GM18505 (cell line): ENCODE data around the gene C11orf71.

Source experiments
- ATAC-seq: cut with Tn5 transposase; IDR thresholded peaks from one replicate; pipeline ENCODE4 v1.9.1; 2021; ENCODE audit not compliant: unreplicated experiment
- POLR2A ChIP-seq: IDR thresholded peaks from 4 replicates; pipeline ENCODE4 v1.6.1; 2011; ENCODE audit warnings: borderline replicate concordance; ENCODE audit not compliant: insufficient read depth, insufficient read length; ENCODE audit errors: extremely low read depth

Gene C11orf71, protein sequence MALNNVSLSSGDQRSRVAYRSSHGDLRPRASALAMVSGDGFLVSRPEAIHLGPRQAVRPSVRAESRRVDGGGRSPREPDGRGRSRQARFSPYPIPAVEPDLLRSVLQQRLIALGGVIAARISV

DNA sequence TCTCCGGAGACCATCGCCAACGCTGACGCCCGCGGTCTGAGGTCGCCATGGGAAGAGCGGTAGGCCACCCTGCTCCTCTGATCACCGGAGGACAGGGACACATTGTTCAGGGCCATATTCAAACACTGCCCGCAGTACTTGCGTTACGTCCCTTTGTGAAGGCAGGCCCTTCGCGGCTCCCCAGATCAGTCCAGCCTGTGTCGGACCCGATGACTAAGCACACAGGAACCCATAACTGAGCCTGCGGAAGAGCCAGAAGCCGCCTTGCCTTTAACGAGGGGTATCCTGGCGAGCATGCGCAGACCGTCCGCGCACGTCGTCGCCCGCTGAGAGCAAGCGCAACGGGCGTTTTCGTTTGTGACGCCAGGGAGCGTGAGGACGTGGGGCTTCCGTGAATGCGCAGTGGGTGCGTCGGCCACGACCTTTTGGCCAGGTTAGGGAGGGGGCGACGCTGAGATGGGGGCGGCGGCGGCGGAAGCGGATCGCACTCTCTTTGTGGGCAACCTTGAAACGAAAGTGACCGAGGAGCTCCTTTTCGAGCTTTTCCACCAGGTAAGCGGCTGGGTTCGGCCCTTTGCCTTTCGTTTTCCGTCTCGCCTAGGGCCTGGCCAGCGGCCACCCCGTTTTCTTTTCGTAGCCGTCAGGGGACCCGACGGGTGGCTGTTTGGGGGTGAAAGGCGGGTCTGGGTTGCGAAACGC is at the start of gene C11orf71, which contains the start of gene RBM7:
TSS of gene C11orf71 (minus strand) at position 296 of the 699 bp plus-strand sequence. CDS start at position 116, 180 bp downstream.
TSS of gene RBM7 (plus strand) at position 451 of the 699 bp plus-strand sequence. CDS start at position 457, 6 bp downstream.
- peak; percentile 99 for TF ChIP-seq POLR2A
- peak; percentile 96 for ATAC-seq

DNA sequence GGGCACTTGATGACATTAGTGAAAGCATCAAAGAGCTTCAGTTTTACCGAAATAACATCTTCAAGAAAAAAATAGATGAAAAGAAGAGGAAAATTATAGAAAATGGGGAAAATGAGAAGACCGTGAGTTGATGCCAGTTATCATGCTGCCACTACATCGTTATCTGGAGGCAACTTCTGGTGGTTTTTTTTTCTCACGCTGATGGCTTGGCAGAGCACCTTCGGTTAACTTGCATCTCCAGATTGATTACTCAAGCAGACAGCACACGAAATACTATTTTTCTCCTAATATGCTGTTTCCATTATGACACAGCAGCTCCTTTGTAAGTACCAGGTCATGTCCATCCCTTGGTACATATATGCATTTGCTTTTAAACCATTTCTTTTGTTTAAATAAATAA is 49.5 kb upstream of the C11orf71 start:
- no peak for TF ChIP-seq POLR2A

DNA sequence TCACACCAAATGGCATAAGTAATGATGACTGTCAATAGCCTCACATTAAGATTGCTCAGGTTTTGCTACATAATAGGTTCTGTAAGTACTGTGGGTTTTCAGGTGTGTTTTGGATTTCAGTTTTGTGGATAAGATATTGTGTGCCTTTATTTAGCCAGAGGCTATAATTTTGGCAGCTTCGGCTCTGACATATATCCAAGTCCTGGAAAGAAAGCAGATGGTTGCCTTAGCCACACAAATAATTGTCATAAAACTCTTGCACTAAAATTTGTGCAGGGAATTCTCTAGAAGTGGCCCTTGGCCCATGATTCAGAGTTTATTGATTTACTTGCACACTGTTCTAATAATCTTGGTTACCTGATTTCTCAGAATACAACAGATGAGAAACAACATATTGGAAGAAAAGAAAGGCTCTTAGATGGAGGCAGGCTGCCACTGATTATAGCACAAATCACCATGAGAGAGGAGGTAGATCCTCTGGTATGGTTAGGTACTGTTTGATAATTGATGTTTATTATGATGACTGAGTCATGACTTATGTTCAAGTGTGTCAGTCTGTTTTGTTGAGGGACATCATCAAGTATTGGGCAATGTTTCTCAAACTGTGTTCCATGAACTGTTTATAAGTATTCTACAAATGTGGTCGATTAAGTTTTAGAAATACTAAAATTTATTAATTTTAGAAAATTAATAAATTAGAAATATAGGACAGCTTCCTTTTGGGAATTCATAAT is 48.6 kb upstream of the C11orf71 start:
- no peak for ATAC-seq
- TF ChIP-seq POLR2A = no peak

More for the DNA sequence above, 49.5 kb upstream of the C11orf71 start:
- ATAC-seq = no peak

DNA sequence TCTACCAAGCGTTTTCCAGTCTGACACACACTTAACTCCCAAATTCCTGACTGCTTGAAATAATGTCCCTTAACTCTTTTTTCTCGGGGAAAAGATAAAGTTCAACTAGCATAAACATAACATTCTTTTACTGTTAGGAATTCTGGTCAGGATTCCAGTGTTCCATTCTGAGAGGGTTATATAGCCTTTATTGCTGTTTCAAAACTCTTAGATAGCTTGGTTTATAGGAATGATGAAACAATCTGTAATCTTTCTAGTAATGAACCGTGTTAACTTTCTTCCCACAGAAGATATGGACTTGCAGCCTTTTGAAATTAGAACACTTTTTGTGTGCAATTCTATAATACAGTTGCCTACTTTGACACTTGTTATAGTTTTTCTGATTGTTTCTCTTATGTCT is 47.6 kb upstream of the C11orf71 start:
- TF ChIP-seq POLR2A = no peak
- no peak for ATAC-seq

DNA sequence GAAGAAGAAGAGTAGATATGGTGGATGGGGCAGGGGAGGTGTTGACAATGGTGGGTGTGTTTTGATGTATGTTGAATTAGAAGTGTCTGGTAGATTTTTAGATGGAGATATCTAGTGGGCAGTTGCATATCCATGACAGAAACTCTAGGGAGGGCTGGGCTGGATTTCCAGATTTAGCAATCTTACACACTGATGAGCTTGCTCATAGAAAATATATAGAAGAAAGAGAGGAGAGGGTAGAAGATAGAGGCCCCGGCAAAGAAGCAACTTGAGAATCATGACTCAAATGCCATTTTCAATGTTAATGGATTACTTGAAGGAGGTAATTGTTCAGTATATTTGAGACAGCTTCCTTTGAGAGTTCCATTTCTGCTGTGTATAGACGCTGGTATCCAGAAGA is 47.1 kb upstream of the C11orf71 start:
- TF ChIP-seq POLR2A = no peak
- ATAC-seq = no peak

DNA sequence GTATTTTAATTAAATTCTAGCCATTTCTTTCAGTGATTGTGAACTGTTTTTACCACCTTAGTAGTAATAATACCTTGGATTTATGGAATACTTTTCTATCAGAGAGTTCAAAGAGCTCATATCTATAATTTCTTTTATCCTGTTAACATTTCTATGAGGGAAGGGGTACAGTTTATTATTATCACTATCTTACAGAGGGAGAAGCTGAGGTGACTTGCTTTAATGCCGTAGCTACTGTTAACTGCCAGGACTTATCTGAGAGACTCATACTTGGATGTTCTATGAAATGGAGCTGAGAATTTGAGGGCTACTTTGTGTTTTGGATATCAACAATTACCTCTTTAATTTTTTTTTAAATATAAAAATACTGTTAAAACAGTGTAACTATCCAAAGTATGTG is 42.2 kb upstream of the C11orf71 start:
- no peak for TF ChIP-seq POLR2A
- no peak for ATAC-seq

DNA sequence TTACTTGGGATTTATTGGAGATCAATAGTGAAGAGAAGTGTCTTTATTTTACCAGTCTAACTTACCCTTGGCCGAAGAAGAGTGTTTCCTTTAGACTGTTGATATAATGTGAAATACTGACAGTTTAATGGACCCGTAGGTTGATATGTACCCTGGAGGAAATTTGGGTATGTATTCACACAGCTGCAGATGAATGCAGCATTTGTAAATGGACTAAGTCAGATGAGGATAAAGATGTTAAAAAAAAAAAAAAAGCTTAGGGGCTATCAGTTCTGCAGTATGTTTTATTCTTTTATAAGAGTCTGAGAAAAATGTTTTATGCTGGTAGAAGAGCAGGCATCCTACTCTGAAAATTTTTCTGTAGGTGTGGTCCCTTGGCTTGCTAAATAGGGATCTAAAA is 41.6 kb upstream of the C11orf71 start:
- TF ChIP-seq POLR2A = no peak
- no peak for ATAC-seq

DNA sequence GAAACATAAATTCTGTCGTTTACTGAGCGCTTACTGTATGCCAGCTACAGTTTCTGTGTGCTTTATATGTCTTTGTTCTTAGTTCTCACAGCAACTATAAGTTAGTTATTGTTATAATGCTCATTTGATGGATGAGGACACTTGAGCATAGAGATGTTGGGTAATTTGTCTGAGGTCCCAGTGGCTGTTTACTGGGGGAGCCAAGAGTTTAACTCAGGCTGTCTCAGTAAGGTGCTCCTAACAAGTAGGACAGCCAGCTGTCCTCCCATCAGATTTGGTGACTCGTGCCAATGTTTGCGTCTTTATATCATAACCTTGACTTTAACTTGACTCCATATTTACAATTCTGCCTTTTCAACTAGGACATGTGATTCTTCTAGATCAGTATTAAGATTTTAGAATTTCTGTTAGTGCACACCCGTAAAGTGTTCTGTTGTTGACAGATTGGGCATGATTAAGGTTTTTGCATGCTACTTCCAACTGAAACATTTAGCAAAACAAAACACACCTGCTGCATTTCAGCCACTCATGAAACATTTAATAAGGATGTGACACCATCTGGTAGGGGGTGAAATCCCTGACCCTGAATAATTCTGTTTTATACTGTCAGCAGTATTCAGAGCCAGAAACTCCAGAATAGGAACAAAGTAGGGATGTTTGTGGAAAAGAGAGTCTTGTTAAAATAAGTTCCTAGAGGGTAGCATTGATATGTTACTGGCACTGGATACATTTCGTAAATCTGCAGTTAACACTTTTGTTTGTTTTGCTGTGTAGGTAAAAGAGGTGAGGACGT is 40.9 kb upstream of the C11orf71 start:
- TF ChIP-seq POLR2A = no peak
- ATAC-seq = no peak

DNA sequence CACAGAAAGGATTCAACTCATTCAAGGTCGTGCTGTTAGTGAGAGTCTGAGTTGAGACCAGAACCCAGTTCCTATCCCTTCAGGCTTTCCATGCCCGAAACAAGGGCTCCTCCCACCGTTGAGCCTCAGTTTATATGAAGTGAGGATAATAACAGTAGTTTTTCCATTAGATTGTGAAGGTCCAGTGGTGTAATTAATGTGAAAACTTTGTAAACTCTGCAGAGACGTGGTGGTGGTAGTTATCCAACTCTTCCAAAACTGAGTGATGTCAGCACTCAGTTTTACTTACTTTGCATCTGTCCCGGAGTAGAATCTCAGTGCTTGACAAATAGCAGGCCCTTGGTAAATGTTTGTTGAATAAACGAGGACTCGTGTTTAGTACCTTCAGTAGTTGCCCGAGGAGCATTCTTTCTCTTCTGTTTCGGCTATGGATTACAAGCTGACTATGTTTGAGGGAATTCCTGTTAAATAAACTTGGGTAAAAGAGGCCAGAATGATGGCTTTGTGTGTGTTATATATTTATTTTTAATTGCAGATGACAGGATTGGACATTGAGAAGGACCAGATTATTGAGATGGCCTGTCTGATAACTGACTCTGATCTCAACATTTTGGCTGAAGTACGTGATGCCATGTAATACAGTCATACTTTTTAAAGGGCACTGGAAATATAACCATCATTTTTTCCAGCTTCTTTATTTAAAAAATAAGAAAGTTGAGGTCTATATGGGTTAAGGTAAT is 40.0 kb upstream of the C11orf71 start:
- TF ChIP-seq POLR2A = no peak
- no peak for ATAC-seq

DNA sequence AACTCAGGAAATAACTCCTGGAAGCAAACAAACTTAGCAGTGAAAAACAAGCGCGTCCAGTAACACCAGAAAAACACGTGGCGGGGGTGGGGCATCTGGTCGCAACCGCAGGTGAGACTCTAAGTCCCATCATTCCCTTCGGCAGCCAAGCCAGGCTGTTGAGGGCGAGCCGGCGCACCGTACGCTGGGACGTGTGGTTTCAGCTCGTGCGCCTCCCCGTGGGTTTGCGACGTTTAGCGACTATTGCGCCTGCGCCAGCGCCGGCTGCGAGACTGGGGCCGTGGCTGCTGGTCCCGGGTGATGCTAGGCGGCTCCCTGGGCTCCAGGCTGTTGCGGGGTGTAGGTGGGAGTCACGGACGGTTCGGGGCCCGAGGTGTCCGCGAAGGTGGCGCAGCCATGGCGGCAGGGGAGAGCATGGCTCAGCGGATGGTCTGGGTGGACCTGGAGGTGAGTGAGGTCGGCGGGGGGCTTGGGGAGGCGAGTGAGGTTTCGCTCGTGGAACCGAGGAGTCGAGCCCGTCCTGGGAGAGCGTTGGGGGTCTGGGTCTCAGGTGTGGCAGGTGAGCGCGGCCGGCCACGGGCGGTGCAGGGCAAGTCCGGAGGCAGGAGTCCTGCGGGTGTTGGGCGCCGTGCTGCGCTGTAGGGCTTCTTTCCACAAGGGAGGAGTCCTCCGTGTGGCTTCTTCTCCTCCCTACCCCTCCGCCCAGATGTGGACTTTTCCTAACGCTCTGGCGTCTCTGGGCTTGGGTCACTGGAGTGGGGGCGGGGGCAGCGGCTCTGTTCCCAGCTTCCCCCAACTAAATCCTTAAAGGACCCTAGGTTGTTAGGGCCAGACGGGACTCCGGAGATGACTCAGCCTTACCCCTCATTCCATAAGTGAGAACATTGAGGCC is 39.2 kb upstream of the C11orf71 start, which contains the start of gene REXO2:
TSS of gene REXO2 (plus strand) at position 239 of the 892 bp plus-strand sequence. CDS start at position 301, 62 bp downstream.
- peak; percentile 99 for ATAC-seq
- peak; percentile 48 for TF ChIP-seq POLR2A

DNA sequence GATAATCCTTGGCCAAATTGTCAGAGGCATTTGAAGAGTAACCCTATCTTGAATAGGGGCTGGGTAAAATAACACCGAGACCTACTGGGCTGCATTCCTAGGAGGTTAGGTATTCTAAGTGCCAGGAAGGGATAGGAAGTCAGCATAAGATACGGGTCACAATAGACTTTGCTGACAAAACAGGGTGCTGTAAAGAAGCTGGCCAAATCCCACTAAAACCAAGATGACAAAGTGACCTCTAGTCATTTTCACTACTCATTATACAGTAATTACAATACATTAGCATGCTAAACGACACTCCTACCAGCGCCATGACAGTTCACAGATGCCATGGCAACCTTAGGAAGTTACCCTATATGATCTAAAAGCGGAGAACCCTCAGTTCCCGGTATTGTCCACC is 38.0 kb upstream of the C11orf71 start:
- TF ChIP-seq POLR2A = no peak
- no peak for ATAC-seq
